GM23338 (cell line): ENCODE data around the gene AP5M1. TPM values are rescaled to one million over a fixed set of nuclear protein-coding genes. Genes with fewer than 3 reads are reported as not detected.

ENCODE experiments used
- ATAC-seq: fragments of 200-7000 bp; cut with Tn5 transposase; 3 replicates; pipeline ENCODE4 v1.9.1; 2020
- DNase-seq: peaks from one replicate; pipeline ENCODE4 v3.0.0-alpha.2; 2015; ENCODE audit warnings: low spot score
- H2AFZ ChIP-seq: fragments of 200-600 bp; sonication (generic); 2 replicates; pipeline ENCODE4 v1.8.0; 2016; ENCODE audit warnings: antibody characterized with exemption, mild to moderate bottlenecking, moderate library complexity
- H3F3A ChIP-seq: fragments of 200-600 bp; sonication (generic); replicated peaks from 2 replicates; pipeline ENCODE4 v1.8.0; 2017; ENCODE audit warnings: antibody characterized with exemption, mixed run types, low read depth
- H3K27ac ChIP-seq: fragments of 200-600 bp; sonication (generic); 2 replicates; pipeline ENCODE4 v1.6.1; 2016; ENCODE audit warnings: low read depth
- H3K27me3 ChIP-seq: fragments of 200-600 bp; sonication (generic); 2 replicates; pipeline ENCODE4 v1.8.0; 2016; ENCODE audit warnings: mild to moderate bottlenecking, mixed run types, moderate library complexity; ENCODE audit not compliant: insufficient read depth
- H3K36me3 ChIP-seq: fragments of 200-600 bp; sonication (generic); 2 replicates; pipeline ENCODE4 v1.8.0; 2016; ENCODE audit warnings: mild to moderate bottlenecking; ENCODE audit not compliant: insufficient read depth
- H3K4me1 ChIP-seq: fragments of 200-600 bp; sonication (generic); 2 replicates; pipeline ENCODE4 v1.8.0; 2016; ENCODE audit warnings: mild to moderate bottlenecking, moderate library complexity; ENCODE audit not compliant: insufficient read depth
- H3K4me2 ChIP-seq: fragments of 200-600 bp; sonication (generic); 2 replicates; pipeline ENCODE4 v1.7.1; 2017; ENCODE audit warnings: mixed run types
- H3K4me3 ChIP-seq: fragments of 200-600 bp; sonication (generic); 2 replicates; pipeline ENCODE4 v1.6.1; 2016; ENCODE audit warnings: mixed run types
- H3K79me2 ChIP-seq: fragments of 200-600 bp; sonication (generic); replicated peaks from 2 replicates; pipeline ENCODE4 v1.8.0; 2017; ENCODE audit warnings: mild to moderate bottlenecking; ENCODE audit not compliant: insufficient read depth
- H3K9me2 ChIP-seq: fragments of 200-600 bp; sonication (generic); 2 replicates; pipeline ENCODE4 v1.8.0; 2017; ENCODE audit not compliant: insufficient read depth
- H4K20me1 ChIP-seq: fragments of 200-600 bp; sonication (generic); replicated peaks from 2 replicates; pipeline ENCODE4 v1.8.0; 2017; ENCODE audit warnings: mild to moderate bottlenecking; ENCODE audit not compliant: insufficient read depth
- H3K27ac Mint-ChIP-seq: 2 replicates; pipeline ENCODE4 v1.8.0; 2020; ENCODE audit warnings: inconsistent platforms, mild to moderate bottlenecking, moderate library complexity, mixed read lengths
- H3K27me3 Mint-ChIP-seq: 3 replicates; pipeline ENCODE4 v1.8.0; 2022; ENCODE audit warnings: low read depth, mild to moderate bottlenecking, moderate library complexity, mixed read lengths, inconsistent platforms; ENCODE audit not compliant: insufficient read depth, poor library complexity
- H3K36me3 Mint-ChIP-seq: 3 replicates; pipeline ENCODE4 v1.8.0; 2021; ENCODE audit warnings: low read depth, mild to moderate bottlenecking, inconsistent platforms, moderate library complexity, mixed read lengths
- H3K4me1 Mint-ChIP-seq: 3 replicates; pipeline ENCODE4 v1.8.0; 2020; ENCODE audit warnings: mild to moderate bottlenecking, inconsistent platforms, mixed read lengths
- H3K4me3 Mint-ChIP-seq: 3 replicates; pipeline ENCODE4 v1.8.0; 2021; ENCODE audit warnings: moderate library complexity, mild to moderate bottlenecking, inconsistent platforms, mixed read lengths
- H3K9me3 Mint-ChIP-seq: 3 replicates; pipeline ENCODE4 v1.8.0; 2020; ENCODE audit warnings: moderate library complexity, mild to moderate bottlenecking, inconsistent platforms, mixed read lengths
- CREB1 ChIP-seq: fragments of 250-450 bp; sonication (Bioruptor Pico); IDR thresholded peaks from 2 replicates; pipeline ENCODE4 v1.5.0; 2020; ENCODE audit warnings: low read depth, mild to moderate bottlenecking, moderate library complexity
- EZH2 ChIP-seq: fragments of 200-600 bp; sonication (generic); IDR thresholded peaks from one replicate; pipeline ENCODE4 v1.8.0; 2017; ENCODE audit warnings: antibody characterized with exemption, mild to moderate bottlenecking, low read depth; ENCODE audit not compliant: unreplicated experiment
- EZH2phosphoT487 ChIP-seq: fragments of 200-600 bp; sonication (generic); IDR thresholded peaks from one replicate; pipeline ENCODE4 v1.8.1; 2018; ENCODE audit warnings: antibody characterized with exemption; ENCODE audit not compliant: unreplicated experiment
- JUNB ChIP-seq: IDR thresholded peaks from one replicate; pipeline ENCODE4 v1.6.1; 2016; ENCODE audit warnings: antibody characterized with exemption; ENCODE audit not compliant: unreplicated experiment
- NANOG ChIP-seq: IDR thresholded peaks from 2 replicates; pipeline ENCODE4 v1.6.1; 2016; ENCODE audit warnings: antibody characterized with exemption, borderline replicate concordance
- POLR2AphosphoS5 ChIP-seq: IDR thresholded peaks from 2 replicates; pipeline ENCODE4 v1.6.1; 2016; ENCODE audit warnings: antibody characterized with exemption, low read depth
- REST ChIP-seq: IDR thresholded peaks from one replicate; pipeline ENCODE4 v1.6.1; 2018; ENCODE audit warnings: antibody characterized with exemption; ENCODE audit not compliant: unreplicated experiment
- STAT1 ChIP-seq: IDR thresholded peaks from one replicate; pipeline ENCODE4 v1.6.1; 2016; ENCODE audit warnings: antibody characterized with exemption; ENCODE audit not compliant: unreplicated experiment
- ZNF114 ChIP-seq: fragments of 250-450 bp; sonication (Bioruptor Pico); IDR thresholded peaks from 2 replicates; pipeline ENCODE4 v1.5.0; 2020; ENCODE audit warnings: mild to moderate bottlenecking, moderate library complexity
- ZNF331 ChIP-seq: fragments of 250-450 bp; sonication (Bioruptor Pico); IDR thresholded peaks from 2 replicates; pipeline ENCODE4 v1.5.0; 2020; ENCODE audit warnings: low read depth, mild to moderate bottlenecking, moderate library complexity
- ZNF462 ChIP-seq: fragments of 250-450 bp; sonication (Bioruptor Pico); IDR thresholded peaks from 2 replicates; pipeline ENCODE4 v1.5.0; 2020; ENCODE audit warnings: mild to moderate bottlenecking, moderate library complexity
- polyA plus RNA-seq: library from polyadenylated mRNA; unstranded; fragments of >200 nt; fragmentation: Nextera tagmentation; extraction: Ambion mirVana; gene quantifications from 2 replicates; pipeline ENCODE4 v1.2.1, GENCODE V29; 2016
- total RNA-seq: library from RNA; depleted of rRNA; stranded (reverse); fragments of >200 nt; shearing (Covaris generic); gene quantifications from 2 replicates; pipeline ENCODE4 v1.2.3, GENCODE V29; 2014
- TF ChIP-seq, protein P1 (sequence below), 2 experiments: fragments of 200-600 bp in 1 of 2; sonication (generic) in 1 of 2; conservative IDR thresholded peaks; 2 replicates each; pipeline versions ENCODE4 v1.5.1 to v1.6.1; 2016 to 2017; ENCODE audit warnings: antibody characterized with exemption in 2 of 2, low read depth in 2 of 2, mild to moderate bottlenecking in 2 of 2, moderate library complexity in 1 of 2
- TF ChIP-seq, protein P2 (sequence below): IDR thresholded peaks from 2 replicates; pipeline ENCODE4 v1.6.1; 2016; ENCODE audit warnings: antibody characterized with exemption

Gene AP5M1
- total and polyA plus RNA-seq, 2 experiments from 2014 or later: 27.2 to 43.7 TPM

DNA sequence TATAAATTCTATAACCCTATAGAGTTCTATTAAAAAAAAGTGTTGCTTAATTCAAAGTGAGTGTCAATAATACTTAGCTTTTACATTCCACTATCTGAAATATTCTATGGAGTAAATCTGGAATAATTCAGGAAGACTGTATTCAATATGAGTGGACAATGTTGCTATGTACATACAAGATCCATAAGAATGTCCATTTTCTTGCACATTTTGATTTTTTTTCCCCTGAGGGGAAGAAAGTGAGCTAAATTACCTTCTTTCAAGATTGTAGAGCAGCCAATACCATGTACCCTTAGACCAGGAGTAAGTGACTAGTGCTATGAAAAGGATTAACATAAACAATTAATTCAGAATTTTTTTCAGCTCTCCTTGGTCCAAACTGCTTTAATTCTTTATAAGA lies 25.5 kb upstream of the AP5M1 start:
- Histone ChIP-seq H3K4me2 (no peak overlapping the region), H4K20me1 (no peaks in the 10 kb centered on the region; the same call in 1 of the 2 replicates), H3K9me2 (no peaks in the 10 kb centered on the region), H3K36me3 (no peaks in the 10 kb centered on the region; the same call in 1 of the 2 replicates), H3K27ac (no peak overlapping the region), H3K79me2 (no peaks in the 10 kb centered on the region; the same call in 1 of the 2 replicates), H3K4me1 (no peaks in the 10 kb centered on the region), H3K27me3 (no peaks in the 10 kb centered on the region), H2AFZ (no peak overlapping the region), H3K4me3 (no peak overlapping the region), H3F3A (no peaks in the 10 kb centered on the region)
- Mint-ChIP-seq H3K4me3 (no peak overlapping the region), H3K27ac (no peak overlapping the region), H3K4me1 (no peaks in the 10 kb centered on the region), H3K36me3 (peaks cover 4% of the 10 kb centered on the region; the same call in 2 of the 3 replicates), H3K27me3 (no peaks in the 10 kb centered on the region), H3K9me3 (no peaks in the 10 kb centered on the region)
- no peak for ATAC-seq
- no peak for DNase-seq
- TF ChIP-seq ZNF114 (CRISPR knock-in tag): no peak
- TF ChIP-seq, protein P1, sequence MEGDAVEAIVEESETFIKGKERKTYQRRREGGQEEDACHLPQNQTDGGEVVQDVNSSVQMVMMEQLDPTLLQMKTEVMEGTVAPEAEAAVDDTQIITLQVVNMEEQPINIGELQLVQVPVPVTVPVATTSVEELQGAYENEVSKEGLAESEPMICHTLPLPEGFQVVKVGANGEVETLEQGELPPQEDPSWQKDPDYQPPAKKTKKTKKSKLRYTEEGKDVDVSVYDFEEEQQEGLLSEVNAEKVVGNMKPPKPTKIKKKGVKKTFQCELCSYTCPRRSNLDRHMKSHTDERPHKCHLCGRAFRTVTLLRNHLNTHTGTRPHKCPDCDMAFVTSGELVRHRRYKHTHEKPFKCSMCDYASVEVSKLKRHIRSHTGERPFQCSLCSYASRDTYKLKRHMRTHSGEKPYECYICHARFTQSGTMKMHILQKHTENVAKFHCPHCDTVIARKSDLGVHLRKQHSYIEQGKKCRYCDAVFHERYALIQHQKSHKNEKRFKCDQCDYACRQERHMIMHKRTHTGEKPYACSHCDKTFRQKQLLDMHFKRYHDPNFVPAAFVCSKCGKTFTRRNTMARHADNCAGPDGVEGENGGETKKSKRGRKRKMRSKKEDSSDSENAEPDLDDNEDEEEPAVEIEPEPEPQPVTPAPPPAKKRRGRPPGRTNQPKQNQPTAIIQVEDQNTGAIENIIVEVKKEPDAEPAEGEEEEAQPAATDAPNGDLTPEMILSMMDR (conservative IDR thresholded peaks at IDR 0.05; ENCODE audit: low read depth in 2 of 2): no peak
- no peak for TF ChIP-seq NANOG
- TF ChIP-seq STAT1: no peak
- no peak for TF ChIP-seq EZH2
- TF ChIP-seq, protein P2, sequence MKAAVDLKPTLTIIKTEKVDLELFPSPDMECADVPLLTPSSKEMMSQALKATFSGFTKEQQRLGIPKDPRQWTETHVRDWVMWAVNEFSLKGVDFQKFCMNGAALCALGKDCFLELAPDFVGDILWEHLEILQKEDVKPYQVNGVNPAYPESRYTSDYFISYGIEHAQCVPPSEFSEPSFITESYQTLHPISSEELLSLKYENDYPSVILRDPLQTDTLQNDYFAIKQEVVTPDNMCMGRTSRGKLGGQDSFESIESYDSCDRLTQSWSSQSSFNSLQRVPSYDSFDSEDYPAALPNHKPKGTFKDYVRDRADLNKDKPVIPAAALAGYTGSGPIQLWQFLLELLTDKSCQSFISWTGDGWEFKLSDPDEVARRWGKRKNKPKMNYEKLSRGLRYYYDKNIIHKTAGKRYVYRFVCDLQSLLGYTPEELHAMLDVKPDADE: no peak
- TF ChIP-seq ZNF462 (CRISPR knock-in tag): no peak
- no peak for TF ChIP-seq ZNF331 (CRISPR knock-in tag)
- TF ChIP-seq POLR2AphosphoS5: no peak
- TF ChIP-seq JUNB: no peak
- TF ChIP-seq CREB1 (CRISPR knock-in tag): no peak
- no peak for TF ChIP-seq EZH2phosphoT487
- TF ChIP-seq REST: no peak
